GM18511 (cell line): Measurements from ENCODE around the gene MAGI1.

Source experiments
- ATAC-seq: cut with Tn5 transposase; IDR thresholded peaks from one replicate; pipeline ENCODE4 v1.9.1; 2021; ENCODE audit warnings: mild to moderate bottlenecking, moderate library complexity; ENCODE audit not compliant: unreplicated experiment

The MAGI1 gene

DNA sequence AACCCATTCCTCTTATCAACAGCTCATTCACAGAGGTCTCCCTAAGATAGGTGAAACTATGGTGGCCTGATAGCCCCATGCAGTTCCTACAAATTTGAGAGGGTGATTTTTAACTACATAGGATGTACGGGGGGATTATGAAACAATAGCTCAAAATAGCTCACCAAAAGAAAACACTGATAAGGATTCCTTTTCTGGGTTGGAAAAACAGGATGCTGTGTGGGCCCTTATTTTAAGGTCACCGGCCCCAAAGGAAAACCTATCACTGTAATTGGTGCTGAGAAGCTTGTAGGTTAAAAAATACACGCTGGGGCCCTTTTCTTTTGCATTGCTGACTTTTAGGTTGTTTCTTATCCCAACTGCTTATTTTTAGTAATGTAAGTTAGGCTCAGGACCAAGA, 627.4 kb downstream of the MAGI1 start:
- ATAC-seq: no peak

DNA sequence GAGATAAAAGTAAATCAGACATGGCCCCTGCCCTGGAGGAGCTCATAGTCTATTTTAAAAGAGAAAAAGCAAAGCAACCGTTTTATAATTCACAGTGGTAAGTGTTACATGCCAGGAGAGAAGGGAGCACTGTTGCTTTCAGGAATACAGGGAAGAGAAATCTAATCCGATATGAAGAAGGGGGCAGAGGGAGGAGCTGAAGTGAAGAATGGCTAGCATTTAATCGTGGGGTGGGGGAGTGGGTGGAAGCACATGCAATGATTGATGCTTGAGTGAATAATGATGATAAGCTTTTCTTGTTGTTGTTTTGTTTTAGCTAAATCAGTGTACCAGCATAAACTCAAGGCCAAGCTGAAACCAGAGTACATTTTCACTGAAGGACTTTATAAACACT, 629.5 kb downstream of the MAGI1 start:
- ATAC-seq: no peak

DNA sequence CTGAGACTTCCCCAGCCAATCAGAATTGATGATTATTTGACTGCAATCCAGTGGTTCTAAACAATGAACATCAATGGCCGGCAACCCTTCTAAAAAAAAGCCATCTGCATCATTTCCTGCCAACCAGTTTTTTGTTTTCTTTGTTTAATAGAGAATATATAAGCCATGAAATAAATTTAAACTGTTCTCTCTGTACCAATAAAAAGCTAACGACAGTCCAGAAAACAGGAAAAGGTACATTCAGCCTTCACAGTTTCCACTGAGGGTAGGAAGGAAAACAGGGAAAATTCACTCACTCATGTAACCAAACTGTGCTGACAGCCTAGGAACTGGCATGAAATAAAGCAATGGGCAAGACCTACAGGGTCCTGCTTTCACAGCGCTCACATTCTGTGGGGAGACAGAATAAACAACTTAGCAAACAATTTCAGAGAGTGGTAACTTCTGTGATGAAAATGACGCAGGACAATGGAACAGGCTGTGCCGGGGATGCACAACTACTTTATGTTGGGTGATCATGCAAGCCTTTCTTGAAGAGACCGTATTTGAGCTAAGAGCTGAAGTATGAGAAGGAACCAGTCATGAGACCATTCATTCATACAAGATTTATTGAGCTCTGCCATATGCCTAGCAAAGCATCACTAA, 630.1 kb downstream of the MAGI1 start:
- no peak for ATAC-seq

DNA sequence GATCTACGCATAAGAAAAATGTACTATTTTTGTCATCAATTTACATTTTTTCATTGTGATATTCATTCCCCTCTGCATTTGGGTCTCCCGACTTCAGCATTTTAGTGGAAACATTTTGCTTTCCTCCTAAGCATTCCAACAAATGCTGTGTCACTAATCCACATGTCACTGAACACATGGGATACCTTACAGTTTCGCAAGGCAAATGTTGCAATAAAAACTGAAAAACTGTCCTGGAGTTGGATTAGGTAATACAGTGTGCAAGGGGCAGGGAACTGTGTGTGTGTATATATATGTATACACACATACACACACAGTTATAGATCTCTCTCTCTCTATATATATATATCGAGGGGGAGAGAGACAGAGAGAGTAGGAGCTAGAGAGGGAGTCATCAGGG, 632.2 kb downstream of the MAGI1 start:
- ATAC-seq: no peak

- no peak for ATAC-seq
Measured at GRCh38 chr3:65402597-65402996, 636.1 kb downstream of the MAGI1 start.

- no peak for ATAC-seq
Measured at GRCh38 chr3:65401359-65402305, 637.1 kb downstream of the MAGI1 start.

DNA sequence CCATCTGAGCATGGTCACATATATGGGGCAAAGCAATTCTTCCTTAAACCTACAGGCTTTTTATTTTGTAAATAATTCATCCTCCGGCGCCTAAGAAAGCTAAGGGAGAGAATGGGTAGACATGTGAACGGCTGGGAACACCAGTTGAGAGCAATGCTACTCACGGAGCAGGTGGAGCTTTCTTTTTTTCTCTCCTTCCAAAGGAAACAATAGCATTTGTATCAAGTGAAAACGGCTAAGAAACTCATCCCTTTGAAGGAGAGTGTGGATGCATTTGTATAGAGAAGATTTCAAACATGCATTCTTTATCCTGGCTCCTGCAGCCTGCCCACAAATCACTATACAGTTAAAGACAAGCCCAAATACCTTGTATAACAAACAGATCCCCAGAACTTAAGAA, 637.8 kb downstream of the MAGI1 start:
- ATAC-seq: no peak

GRCh38 chr3:65398953-65399352, 639.8 kb downstream of the MAGI1 start:
- ATAC-seq: no peak

DNA sequence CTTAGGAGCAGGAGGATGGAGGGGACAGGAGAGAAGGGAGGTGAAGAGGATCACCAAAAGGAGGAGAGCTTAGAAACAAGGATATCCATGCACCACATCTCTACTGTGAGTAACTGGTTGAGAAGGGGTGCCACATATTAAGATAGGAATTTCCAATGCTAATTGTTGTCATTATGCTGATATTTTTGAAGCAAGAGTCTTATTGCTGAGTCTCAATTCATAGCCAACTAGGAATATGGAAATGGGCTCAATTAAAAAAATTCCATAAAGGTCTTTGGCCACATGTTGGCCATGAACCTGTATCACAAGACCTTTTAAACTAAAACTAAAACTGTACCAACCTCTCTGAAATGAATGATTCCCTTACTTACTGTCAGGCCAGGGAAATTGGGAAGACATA, 642.6 kb downstream of the MAGI1 start:
- ATAC-seq: no peak

DNA sequence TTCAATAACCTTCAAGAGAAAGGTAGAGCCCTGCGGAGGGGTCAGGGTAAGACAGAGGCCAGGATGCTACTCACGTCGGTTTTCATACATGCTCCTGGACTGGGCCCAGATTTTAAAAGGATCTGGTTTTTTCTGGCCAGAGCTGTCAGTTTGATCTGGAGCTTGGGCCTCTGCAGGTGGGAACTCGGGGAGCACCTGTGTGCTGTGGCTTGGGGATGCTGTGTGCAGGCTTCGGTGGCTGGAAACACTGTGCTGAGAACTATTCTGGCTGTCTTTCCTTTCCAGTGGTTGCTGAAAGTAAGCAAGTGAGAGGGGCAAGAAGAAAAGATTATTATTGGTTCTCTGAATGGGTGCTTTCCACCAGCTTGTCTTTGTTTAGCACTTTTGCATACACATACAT, 647.6 kb downstream of the MAGI1 start:
- ATAC-seq: no peak

- no peak for ATAC-seq
Measured at GRCh38 chr3:65385805-65386204, 652.9 kb downstream of the MAGI1 start.

DNA sequence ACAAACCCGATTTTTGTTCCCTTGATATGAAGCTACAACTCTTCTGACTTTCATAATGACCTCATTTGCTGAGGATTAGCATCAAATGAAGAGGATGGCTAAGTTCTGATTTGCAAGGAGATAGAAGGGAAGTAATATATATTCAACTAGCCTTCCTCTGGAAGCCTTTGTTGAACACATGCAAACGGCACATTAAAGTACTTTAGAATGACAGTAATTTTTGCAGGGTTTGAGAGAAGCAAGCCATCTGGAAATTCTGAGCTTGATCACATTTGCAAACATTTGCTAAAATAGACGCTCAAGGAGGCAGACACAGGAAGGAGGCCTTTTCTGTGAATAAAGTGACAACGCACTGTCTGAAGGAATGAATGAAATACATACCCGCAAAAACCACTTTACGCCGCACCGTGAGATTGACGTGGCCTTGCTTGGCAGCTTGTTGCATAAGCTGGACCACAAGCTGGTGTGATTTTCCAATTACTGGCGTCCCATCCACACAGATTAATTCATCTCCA, 657.2 kb downstream of the MAGI1 start:
- ATAC-seq: no peak

GRCh38 chr3:65379223-65379622, 659.5 kb downstream of the MAGI1 start:
- ATAC-seq: no peak

DNA sequence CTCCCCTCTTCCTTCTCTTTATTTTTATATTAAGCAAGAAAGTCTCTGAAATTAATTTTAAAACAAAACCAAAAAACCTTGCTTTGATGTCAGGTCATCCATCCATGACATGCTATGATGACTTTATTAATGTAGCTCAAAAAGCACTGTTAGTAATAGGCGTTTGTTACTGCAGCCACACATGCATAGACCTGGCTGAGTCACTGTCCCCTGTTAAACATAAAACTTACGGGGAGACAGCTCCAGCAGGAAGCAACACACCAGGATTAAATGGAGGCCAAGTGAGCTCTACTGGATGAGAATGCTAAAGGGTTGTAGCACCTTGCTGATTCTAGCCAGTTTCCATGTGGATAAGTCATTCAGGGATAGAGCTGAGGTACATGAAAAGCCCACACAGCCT, 661.1 kb downstream of the MAGI1 start:
- no peak for ATAC-seq

DNA sequence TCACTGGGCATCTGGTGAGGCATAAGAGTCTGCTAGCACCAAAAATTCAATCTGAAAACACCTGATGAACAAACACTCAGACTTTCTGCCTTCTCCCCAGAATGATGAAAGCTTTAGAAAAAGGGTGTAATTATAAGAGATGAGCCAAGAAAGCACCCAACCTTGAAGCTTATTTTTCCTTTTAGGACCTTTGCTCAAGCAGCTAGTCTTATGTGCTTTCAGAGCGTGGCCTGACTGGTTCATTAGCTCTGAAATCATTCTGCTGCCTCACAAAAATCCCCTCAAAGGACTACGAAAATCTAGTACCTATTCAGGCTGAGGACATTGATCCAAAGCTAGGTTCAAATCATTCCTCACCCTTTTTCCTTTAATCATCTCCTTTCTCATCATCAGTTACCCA, 662.3 kb downstream of the MAGI1 start:
- no peak for ATAC-seq

- ATAC-seq: no peak
Measured at GRCh38 chr3:65371053-65371452, 667.7 kb downstream of the MAGI1 start.

- ATAC-seq: no peak
Measured at GRCh38 chr3:65368866-65369265, 669.9 kb downstream of the MAGI1 start.

- no peak for ATAC-seq
Measured at GRCh38 chr3:65362688-65363087, 676.0 kb downstream of the MAGI1 start.

GRCh38 chr3:65361448-65361847, 677.3 kb downstream of the MAGI1 start:
- no peak for ATAC-seq

GRCh38 chr3:65356331-65357248, 682.1 kb downstream of the MAGI1 start:
- ATAC-seq: no peak

DNA sequence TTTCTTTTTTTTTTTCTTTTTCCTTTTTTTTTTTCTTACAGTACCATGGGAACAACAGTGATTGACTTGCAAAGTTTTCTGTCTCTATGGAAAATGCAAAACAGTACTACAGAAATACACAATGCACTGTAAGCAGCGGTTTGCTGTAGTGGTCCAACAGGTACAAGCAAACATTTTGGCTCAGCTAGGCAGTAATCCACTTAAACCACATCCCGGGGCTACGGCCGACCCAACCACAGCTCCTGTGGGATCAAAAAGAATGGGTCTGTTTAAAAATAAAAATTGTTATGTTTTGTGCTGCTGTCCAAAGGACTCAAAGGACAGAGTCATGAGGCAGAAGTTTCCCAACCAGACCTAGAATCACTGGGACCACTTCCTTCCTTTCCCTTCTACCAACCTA, 683.8 kb downstream of the MAGI1 start:
- ATAC-seq: no peak
